Stimulated activated CD8-positive, alpha-beta memory T cell treated with anti-CD3 and anti-CD28 coated beads, Interleukin-15, amount 100 ng/mL, for 24 hours (primary cell): ENCODE measurements around the gene GIGYF1.
A peak's percentile ranks its signal among the peaks of the same experiment; 100 is the strongest.

Experiments
- DNase-seq: peaks from one replicate; pipeline ENCODE4 v3.0.0-alpha.2; 2020; ENCODE audit warnings: low read depth

Gene GIGYF1

DNA sequence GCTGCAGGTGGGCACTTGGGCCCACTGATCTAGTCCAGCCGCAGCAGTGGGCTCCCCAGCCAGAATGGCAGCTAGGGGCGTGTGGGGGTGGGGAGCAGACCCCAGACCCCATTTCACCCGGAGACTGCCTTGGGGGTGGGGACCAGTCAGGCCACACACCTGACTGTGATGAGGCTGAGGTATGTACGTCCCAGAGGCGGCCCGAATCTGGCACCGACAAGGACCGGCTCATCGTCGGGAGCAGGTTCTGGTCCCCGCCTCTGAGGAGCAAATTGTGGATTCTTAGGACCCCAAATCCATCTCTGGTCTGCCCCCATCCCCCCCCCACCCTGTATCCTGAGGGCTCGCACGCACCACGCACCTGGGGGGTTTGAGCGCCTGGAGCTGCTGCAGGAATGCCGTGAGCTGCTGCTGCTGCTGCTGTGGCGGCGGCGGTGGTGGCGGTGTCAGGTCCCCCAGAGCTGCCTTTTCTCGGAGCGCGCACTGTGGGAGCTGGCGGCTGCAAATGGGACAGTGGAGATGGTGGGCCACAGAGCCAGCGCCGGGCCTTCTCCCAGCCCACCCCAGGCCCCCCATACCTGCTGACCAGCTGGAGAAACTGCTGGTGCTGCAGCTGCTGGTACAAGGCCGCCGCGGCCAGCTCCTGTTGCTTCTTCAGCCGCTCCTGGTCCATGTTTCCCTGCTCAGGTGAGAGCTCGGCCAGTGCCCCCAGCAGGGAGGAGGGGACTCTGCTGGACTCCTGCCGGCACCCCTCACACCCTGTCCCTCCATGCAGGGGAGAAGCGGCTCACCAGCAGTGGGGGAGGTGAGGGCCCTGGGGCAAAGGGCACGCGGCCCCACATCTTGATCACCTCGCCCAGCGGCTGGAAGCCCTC is 10.2 kb downstream of the GIGYF1 start:
- DNase-seq, result no peak

DNA sequence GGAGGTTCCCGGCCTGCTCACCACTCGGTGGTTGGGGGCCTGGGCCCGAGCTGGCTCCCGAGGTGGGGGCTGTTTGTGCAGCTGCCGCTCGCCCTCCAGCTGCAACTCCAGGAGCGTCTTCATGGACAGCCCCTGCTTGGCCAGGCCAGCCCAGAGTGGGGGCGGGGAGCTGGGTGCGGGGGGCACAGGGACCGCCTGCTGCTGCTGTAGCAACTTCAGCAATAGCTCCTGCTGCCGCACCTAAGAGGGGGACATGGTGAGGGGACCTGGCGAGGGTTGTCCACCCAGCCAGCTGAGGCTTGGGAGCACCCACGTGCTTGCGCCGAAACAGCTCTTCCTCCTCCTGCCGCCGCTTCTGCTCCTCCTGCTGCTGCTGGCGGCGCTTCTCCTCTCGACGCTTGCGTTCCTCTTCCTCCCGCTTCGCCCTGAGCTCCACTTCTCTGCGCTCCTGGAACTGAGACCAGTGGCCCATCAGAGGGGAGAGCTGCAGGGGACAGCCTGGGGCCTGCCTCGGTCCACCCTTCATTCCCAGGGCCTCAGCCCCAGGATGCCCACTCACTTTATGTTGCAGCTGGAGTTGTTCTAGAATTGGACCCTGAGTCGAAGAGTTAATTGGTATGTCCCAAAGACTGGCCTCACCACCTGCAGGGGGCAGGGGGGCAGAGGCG is 10.9 kb downstream of the GIGYF1 start:
- DNase-seq, result no peak

DNA sequence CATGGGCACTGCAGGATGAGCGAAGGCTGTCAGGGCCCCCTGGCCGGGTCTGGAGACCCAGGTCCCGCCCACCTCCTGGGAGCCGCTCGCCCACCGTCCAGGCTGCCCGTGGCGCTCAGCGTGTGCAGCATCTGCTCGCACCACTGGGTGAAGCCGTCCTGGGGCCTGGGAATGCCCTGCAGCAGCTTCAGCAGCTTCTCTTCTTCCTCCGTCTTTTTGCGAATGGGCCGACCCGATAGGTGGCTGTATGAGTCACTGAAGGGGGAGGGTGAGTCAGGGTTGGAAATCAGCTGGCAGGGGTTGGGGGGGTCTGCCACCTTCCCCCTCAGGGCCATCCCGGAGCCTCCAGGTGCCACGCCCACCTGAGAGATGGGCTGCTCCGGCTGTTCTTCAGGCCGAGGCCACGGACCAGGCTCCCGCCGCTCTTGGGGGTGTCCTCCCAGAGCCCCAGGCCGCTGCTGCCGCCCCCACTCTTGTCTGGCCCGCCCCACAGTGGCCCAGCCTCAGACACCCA is 11.8 kb downstream of the GIGYF1 start:
- DNase-seq, result no peak

DNA sequence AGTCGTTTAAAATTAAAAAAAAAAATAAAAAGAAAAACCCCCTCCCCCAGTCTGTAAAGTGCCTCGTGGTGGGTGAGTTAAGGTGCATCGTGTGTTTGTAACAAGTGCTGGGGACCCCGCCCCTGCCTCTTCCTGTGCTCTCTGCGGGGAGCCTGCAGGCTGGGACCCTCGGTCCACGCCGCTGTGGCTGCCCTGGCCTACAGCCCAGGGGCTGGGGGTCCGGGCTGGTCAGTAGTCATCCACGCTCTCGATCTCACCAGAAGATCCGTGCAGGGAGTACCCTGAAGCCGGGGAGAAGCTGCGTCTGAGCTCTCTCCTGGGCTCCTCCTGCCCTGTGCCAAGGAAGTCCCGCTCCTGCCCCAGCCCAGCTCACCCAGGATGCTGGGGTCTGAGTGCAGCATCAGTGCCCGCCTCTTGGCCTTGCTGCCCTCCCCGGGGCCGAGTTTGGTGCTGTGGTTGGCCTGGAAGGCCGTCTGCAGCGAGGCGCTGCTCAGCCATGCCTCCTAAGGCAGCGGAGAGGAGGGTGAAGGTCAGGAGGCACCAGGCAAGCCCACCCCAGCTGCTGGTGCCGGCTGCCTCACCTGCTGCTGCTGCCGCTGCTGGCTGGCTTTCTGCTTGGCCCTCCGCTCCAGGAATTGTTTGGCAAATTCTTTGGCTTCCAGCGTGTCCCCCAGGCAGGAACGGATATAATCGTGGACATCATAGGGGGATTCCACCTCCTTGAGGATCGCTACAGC is 12.4 kb downstream of the GIGYF1 start:
- DNase-seq, result no peak

DNA sequence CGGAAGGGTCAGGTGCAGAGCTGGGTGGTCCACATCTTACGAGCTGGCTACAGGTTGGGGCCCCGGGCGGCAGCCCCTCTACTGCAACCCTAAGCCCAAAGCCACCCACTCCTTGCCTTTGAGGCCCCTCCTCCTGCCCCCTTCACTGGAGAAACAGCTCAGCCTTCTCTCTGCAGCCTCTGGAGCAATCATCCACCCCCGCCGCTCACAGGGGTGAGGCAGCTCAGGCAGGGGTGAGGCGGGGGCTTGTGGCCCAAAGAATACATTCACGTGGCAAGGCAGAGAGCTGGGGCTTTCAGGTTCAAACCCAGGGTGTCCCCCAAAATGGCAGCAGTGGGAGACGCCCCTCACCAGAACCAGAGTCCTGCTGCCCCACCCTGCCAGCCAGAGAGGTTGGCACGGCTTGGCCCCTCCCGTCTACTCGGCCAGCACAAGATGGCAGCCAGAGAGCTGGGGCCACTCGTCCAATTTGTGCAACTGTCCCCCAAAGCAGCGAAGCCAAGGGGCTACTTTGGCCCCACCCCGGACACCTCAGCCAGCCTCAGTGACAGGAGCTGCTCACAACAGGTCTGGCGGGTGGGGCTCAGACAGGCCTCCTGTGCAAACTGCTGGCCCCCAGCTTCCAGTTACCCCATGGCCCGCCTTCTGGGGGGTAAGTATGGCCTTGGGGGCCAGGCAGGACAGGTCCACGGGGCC is 13.3 kb downstream of the GIGYF1 start:
- DNase-seq, result no peak

DNA sequence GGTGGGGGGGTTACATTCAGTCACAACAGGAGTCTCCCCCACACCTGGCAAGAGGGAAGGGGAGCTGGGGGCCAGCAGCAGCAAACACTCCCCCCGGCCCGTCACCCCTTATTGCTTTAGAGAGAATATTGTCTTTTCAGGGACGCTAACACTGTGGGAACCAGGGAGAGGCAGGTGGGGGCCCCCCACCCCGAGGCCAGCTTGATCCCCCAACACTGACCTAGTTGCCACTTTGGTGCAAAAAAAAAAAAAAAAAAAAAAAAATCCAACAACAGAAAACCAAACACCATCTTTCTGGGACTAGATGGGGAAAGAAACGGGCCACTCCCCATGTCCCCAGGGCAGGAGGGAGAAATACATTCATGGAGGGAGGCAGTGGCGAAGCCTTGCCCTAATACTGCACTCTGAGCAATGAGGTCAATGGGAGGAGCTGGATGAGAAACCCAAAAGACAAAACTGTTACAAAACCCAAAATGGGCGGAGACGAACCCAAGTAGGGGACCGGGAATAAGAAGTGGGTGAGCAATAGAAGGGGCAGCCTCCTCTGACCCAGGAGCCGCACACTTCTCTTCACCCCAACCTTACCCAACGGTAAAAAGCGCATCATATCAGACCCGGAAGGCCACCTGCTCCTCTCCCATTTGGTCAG is 14.0 kb downstream of the GIGYF1 start:
- DNase-seq, result no peak

DNA sequence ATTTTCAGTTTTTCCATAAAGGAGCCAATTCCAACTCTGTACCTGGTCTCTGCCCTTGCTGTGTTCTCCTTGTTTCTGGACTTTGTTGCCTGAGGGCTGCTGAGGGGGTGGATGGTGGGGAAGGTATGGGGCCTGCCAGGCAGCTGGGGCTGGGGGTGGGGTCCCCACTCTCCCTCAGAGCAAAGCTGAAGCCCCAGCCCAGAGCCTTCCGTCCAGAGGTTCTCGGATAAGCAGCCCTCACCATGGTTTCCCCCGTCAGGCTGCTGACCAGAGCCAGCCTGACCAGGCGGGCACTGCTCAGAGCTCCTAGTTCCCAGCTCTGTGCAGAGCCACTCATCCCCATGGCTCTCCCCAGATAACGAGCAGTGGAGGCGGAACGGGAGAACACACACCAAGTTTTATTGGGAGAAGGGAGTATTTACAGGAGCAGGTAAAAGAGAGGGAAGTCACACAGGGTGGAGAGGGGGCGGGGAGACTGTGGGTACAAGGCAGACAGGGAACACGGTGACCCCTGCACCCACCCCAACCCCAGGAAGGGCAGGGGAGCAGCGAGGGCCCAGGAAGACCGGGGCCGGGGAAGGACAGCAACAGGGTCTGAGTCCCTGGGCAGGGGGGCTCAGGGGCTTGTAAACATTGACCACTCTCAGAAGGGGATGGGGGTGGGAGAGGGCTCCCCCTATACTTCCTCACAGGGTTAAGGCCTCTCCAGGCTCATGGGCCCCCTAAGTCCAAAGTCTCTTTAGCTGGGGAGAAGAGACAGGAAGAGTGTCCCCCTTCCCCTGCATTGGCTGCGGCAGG is 14.7 kb downstream of the GIGYF1 start:
- no peak for DNase-seq

DNA sequence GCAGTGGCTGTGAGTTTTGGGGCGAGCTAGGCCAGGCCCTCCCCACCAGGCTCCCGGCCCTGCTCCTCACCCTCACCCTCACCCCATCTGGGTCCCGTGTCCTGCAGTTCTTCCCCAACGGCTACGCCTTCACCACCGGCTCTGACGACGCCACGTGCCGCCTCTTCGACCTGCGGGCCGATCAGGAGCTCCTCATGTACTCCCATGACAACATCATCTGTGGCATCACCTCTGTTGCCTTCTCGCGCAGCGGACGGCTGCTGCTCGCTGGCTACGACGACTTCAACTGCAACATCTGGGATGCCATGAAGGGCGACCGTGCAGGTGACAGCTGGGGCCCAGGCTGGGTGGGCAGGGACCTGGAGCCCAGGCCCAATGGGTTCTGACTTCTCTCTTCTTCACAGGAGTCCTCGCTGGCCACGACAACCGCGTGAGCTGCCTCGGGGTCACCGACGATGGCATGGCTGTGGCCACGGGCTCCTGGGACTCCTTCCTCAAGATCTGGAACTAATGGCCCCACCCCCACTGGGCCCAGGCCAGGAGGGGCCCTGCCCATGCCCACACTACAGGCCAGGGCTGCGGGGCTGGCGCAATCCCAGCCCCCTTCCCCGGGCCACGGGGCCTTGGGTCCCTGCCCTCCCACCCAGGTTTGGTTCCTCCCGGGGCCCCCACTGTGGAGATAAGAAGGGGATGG is 15.6 kb downstream of the GIGYF1 start:
- DNase-seq, result no peak

DNA sequence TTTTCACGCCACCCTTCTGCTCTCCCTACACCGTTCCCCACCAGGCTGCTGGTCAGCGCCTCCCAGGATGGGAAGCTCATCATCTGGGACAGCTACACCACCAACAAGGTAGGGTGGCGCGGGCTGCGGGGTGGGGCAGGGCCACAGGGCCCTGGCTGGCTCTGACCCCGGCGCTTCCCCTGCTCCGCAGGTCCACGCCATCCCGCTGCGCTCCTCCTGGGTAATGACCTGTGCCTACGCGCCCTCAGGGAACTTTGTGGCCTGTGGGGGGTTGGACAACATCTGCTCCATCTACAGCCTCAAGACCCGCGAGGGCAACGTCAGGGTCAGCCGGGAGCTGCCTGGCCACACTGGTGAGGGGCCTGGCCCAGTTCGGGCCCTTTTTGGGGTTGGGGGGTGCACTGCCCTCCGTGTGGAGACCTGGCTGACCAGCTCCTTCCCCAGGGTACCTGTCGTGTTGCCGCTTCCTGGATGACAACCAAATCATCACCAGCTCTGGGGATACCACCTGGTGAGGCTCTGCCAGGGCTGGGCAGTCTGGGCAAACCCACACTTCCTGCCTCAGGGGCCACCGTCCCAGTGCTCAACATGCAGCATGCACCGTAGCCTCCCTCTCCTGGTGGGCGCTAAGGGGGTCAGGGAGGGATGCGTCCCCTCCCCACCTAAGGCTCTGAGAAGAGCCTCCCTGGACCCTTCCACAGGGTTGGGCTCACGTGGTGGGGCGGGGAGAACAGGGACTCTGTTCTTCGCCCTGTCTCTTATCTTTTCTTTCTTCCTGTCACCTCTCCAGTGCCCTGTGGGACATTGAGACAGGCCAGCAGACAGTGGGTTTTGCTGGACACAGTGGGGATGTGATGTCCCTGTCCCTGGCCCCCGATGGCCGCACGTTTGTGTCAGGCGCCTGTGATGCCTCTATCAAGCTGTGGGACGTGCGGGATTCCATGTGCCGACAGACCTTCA is 16.5 kb downstream of the GIGYF1 start:
- DNase-seq, result no peak

DNA sequence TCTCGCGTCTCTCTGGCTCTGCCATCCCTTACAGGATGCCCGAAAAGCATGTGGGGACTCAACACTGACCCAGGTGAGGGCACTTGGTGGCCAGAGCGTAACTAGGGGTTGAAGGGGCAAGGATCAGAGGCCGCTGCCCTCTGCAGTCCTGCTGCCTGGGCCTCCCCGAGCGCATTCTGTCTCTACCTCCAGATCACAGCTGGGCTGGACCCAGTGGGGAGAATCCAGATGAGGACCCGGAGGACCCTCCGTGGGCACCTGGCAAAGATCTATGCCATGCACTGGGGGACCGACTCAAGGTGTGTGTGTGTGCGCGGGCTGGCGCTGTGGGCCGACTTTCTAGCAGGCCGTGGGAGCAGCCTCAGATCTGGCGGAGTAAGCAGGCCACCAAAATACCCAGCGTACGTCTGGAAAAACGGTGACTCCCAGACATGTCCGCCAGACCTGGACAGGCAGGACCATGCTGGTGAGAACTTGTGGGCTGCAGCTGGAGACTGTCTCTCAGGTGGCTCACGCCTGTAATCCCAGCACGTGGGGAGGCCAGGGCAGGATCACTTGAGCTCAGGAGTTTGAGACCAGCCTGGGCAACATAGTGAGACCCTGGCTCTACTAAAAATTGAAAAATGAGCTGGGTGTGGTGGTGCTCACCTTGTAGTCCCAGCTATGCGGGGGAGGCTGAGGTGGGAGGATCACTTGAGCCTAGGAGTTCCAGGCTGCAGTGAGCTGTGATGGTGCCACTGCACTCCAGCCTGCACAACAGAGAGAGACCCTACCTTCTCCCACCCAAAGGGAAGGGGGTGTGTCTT is 17.3 kb downstream of the GIGYF1 start:
- DNase-seq, result no peak

DNA sequence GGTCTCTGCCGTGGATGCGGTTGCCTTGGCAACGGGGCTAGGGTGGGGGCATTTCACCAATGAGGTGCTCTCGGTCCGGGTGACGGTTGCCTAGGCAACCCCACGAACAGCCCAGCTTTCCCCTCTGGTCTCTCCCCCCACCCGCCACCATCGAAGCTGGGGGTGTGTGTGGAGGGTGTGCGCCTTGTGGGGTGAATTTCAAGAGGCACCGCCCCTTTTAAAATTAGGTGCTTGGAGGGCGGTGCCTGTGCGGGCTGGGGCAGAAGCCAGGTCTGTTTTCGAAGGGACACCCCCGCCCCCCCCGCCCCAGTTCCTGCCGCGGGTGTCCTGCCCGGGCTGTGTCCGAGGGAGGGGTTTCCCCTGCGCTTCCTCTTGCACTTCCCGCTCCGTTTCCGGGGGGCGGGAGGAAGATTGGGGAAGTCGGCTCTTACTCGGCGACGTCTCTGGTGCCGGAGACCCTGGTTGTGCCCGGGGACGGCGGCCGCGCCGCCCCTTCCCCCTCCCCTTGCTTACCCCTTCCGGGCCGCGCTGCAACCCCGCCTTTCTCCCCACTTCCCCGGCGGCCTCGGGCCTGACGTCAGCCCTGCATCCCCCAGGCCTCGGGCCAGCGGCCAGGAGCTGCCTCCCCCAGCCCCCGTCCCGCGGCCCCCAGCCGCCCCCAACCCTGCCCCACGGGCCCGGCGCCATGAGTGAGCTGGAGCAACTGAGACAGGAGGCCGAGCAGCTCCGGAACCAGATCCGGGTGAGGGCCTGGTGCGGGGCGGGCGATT is 18.3 kb downstream of the GIGYF1 start:
- DNase-seq, result peak; percentile 46

DNA sequence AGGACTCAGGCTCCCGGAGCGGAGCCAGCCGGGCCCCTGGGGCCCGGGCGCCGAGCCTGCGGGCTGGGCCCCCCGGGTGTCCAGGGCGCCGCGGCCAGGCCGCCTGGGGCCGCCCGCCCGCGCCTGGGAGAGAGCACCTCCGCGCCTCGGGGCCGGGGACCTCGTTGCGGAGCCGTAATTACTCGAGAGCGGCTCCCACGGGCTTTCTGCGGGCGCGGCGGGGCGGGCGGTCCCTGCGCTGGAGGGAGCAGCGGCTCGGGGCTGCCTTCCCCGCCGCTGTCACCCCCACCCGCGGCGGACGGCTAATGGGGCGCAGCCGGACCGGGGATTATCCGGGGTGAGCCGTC is 19.0 kb downstream of the GIGYF1 start:
- DNase-seq, result no peak

DNA sequence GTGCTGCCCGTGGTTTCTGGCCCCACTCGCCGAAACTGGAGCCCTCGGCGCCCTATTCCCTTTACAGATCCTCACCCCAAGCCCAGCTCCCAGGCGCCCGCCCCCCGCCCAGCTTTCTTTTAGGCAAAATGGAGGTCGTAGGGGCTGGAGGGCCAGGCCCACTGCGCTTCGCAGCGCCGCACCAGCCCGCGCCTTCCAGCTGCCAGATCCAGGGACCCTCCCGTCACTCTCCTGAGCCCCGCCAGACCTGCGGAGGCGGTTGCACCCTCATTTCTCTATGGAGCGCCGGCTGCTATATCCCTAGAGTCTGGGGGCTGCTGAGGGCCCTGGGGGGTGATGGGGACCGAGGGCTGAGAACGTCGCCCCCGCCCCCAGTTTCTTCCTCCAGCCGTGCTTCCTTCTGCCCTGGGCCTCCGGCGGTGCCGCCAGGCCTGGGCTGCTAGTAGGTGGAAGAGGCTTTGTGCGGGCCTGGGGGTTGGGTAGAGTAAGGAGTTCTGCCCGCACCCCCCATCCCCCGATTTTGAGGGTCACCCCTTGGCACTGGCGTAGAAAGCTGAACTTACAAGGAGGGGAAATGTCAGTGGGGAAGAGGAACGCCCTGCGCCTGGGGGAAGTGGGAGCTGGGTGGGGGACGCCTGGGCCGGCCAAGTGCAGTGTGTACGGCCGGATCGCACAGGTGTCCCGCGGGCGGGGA is 19.5 kb downstream of the GIGYF1 start:
- no peak for DNase-seq

DNA sequence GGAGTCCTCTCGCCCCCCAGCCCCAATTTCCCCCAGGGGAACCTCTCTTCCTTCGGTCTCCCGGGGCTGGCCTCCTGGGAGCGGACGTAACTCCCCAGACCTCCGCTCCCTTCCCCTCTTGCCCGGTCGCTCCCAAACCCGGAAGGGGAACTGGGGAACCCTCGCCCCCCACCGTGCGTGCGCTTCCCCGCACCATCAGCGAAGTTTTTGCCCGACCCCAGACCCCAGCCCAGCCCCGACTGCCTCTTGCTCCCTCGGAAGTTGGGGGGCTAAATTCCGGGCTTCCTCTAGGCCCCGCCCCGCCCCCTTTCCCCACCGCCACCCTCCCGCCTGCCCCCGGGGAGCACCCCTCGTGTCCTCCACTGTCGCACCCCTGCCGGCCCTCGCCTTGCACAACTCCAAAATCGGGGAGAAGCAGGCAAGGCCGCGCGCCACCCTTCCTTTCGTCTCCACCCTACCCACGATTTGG is 20.1 kb downstream of the GIGYF1 start:
- DNase-seq, result no peak

DNA sequence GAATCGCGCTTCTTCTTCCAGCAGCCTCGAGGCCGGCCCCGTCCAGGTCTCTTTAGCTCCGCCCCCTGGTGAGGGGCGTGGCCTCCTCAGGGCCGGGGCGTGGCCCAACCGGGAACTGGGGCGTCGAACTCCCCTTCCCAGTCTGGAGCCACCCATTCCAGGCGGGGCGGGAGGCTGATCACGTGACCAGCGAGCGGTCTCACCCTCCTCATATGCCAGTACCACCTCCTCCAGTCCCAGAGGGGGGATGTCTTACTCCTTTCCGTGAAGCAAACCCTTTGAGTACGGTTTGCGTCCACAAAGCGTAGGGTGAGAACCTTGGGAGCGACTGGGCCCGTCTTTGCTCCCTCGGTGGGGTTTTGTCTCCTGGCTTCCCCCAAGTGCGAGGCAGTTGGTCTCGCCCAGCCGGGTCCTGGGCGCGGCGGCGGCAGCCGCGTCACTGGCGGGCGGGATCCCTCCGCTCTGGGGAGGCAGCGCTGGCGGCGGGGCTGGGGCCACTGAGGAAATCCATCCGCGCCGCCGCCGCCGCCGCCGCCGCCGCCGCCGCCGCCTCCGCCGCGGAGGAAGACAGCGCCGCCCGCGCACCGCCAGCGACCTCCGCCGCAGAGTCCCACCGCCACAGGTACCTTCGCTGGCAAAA is 20.6 kb downstream of the GIGYF1 start, which contains the start of gene GNB2:
Gene GNB2 (plus strand): TSS at position 439 of the 640 bp plus-strand sequence. CDS start 2,526 bp downstream, outside the sequence.
- DNase-seq, result peak; percentile 99
